Peyer's patch (tissue), 4 donors: ENCODE measurements around the gene LLCFC1.

ENCODE experiments used
- CTCF ChIP-seq, 6 experiments: fragments of 450-650 bp in 4 of 6; fragments of 200-600 bp in 2 of 6; sonication (generic) in 1 of 6; IDR thresholded peaks; one replicate each; pipeline ENCODE4 v1.5.1; 2017 to 2019; ENCODE audit warnings: antibody characterized with exemption in 6 of 6, mild to moderate bottlenecking in 3 of 6, moderate library complexity in 1 of 6
- POLR2A ChIP-seq, 2 donors: fragments of 450-650 bp; IDR thresholded peaks; one replicate each; pipeline ENCODE4 v1.5.1; 2017; ENCODE audit warnings: antibody characterized with exemption in 2 of 2, mild to moderate bottlenecking in 2 of 2, moderate library complexity in 2 of 2

- TF ChIP-seq POLR2A (IDR thresholded peaks at IDR 0.05) (no peak), CTCF (IDR thresholded peaks at IDR 0.05) (no peak)
These were observed 44.9 kb upstream of the LLCFC1 start for GRCh38 chr7:142894112-142894984.
